ENCODE results near the gene ANKRD12. TPM values are rescaled to one million over a fixed set of nuclear protein-coding genes. Genes with fewer than 3 reads are reported as not detected.

Gene ANKRD12
- total RNA-seq, 2 experiments from 2014 or later, result 37.5 to 40.0 TPM

DNA sequence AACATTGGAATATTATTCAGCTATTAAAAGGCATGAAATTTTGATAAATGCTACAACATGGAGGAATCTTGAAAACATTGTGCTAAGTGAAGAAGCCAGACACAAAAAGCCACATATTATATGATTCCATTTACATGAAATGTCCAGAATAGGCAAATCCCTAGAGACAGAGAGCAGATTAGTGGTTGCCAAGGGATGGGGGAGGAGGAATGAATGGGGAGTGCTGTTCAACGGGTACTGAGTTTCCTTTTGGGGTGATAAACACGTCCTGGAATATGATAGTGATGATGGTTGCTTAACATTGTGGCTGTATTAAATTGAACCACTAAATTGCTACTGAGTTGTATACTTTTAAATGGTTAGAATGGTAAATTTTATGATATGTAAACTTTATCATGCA is 189.1 kb downstream of the ANKRD12 start:
- CTCF ChIA-PET, result interaction anchor here (0.6 kb wide), 1 partner anchor 161 kb away, joined by 3 read pairs; no protein-coding TSS in a partner anchor
- Mint-ChIP-seq H3K9me3 (peaks cover 4% of the 10 kb centered on the region), H3K4me1 (ENCODE audit: low read depth) (no peaks in the 10 kb centered on the region), H3K27me3 (ENCODE audit: low read depth) (peaks cover 6% of the 10 kb centered on the region), H3K27ac (no peak overlapping the region), H3K4me3 (no peak overlapping the region), H3K36me3 (ENCODE audit: low read depth) (no peaks in the 10 kb centered on the region)
- DNase-seq, result no peak
- intact Hi-C loops (cut with micrococcal nuclease), result no loop called here

DNA sequence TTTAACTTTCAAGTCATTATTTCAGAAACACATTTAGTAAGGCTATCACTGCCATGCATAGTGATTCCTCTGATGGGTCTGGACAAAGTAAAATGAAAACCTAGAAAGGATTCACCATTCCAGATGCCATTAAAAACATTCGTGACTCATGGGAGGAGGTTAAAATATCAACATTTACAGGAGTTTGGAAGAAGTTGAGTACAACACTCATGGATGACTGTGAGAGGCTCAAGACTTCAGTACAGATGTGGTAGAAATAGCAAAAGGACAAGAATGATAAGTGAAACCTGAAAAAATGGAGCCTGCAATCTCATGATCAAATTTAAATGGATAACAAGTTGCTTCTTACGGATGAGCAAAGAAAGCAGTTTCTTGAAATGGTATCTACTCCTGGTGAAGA is 192.2 kb downstream of the ANKRD12 start:
- Mint-ChIP-seq H3K36me3 (ENCODE audit: low read depth) (no peaks in the 10 kb centered on the region), H3K4me1 (ENCODE audit: low read depth) (no peaks in the 10 kb centered on the region), H3K27ac (no peak overlapping the region), H3K9me3 (peaks cover 4% of the 10 kb centered on the region), H3K4me3 (no peak overlapping the region), H3K27me3 (ENCODE audit: low read depth) (peaks cover under 1% of the 10 kb centered on the region)
- intact Hi-C loops (cut with micrococcal nuclease), result no loop called here
- CTCF ChIA-PET, result no interaction called here
- no peak for DNase-seq

DNA sequence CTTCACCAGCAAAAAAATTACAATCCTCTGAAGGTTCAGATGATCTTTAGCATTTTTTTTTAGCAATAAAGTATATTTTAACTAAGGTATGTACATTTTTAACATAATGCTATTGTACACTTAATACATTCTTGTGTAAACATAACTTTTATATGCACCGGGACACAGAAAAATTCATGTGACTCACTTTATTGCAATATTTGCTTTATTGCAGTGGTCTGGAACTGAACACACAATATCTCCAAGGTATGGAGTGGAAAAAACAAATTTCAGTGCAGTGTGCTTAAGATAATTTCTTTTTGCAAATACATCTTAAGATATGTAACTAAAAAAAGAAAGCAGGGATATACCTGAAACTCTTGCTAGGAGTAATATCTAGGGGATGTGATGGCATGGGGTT is 192.9 kb downstream of the ANKRD12 start:
- no peak for DNase-seq
- Mint-ChIP-seq H3K4me1 (ENCODE audit: low read depth) (no peaks in the 10 kb centered on the region), H3K4me3 (no peak overlapping the region), H3K9me3 (peaks cover 4% of the 10 kb centered on the region), H3K27ac (no peak overlapping the region), H3K27me3 (ENCODE audit: low read depth) (peaks cover 2% of the 10 kb centered on the region), H3K36me3 (ENCODE audit: low read depth) (no peaks in the 10 kb centered on the region)
- intact Hi-C loops (cut with micrococcal nuclease), result no loop called here
- CTCF ChIA-PET, result no interaction called here

DNA sequence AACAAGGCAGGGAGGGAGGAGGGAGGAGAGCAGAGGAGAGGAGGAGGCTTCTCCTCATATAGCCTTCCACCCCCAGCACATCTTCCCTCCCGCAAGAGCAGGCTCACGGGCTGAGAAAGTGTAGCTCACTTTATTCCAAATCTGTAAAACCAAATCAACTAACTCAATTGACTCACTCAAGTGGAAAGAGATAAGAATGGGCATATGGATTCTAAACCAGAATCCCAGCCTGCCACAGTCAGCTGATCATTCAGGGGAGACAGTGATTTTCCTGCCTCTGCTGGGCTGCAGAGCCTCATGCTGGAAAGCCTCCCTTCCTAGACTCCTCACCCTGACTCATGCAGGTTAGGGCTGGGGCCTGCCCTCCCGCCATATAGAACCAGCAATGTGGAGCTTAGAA is 193.8 kb downstream of the ANKRD12 start:
- Mint-ChIP-seq H3K4me1 (ENCODE audit: low read depth) (peaks cover 3% of the 10 kb centered on the region), H3K36me3 (ENCODE audit: low read depth) (no peaks in the 10 kb centered on the region), H3K27ac (no peak overlapping the region), H3K4me3 (no peak overlapping the region), H3K9me3 (peaks cover 4% of the 10 kb centered on the region), H3K27me3 (ENCODE audit: low read depth) (peaks cover 2% of the 10 kb centered on the region)
- intact Hi-C loops (cut with micrococcal nuclease), result loop anchor here (5.0 kb wide), 1 partner anchor 723 kb away; the partner anchor contains the start of gene RAB12
- no peak for DNase-seq
- CTCF ChIA-PET, result no interaction called here

DNA sequence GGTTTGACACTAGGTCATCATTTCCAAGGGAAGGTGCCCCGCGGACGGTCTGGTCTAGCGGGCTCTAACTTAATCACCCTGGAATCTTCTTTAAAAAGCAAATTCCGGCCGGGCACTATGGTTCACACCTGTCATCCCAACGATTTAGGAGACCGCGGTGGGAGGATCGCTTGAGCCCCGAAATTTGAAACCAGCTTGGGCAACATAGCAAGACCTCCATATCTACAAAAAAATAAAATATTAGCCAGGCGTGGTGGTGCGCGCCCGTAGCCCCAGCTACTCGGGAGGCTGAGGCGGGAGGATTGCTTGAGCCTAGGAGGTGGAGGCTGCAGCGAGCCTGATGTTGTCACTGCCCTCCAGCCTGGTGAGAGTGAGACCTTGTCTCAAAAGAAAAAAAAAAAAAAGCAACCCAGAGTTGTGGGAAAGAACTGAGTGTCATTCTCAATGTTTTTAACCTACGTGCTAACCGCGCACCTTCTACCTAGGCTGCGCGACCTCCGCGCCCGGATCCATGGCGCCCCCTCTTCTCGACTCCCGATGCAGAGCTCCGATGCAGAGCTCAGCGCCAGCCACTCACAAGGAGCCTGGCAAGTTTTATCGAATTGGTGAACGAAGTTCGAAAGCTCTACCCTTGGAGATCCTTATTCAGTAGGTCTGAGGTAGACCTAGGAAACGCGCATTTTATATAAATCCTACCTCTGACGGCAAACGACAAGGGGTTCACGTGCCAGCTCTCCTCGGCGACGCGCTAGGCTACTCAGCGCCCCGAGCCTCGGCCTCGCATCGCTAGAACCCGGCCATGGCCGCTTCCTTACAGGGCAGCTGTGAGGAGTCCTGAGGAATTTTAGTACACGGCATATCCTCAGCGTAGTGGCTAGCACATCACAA is 197.1 kb downstream of the ANKRD12 start:
- peaks cover 13% of the 10 kb centered on the region for H3K4me1 Mint-ChIP-seq (ENCODE audit: low read depth)
- H3K36me3 Mint-ChIP-seq (ENCODE audit: low read depth), result no peaks in the 10 kb centered on the region
- H3K27ac Mint-ChIP-seq, result no peak overlapping the region
- H3K9me3 Mint-ChIP-seq, result peaks cover 1% of the 10 kb centered on the region
- intact Hi-C loops (cut with micrococcal nuclease), result loop anchor here (1.0 to 5.0 kb wide), 13 partner anchors 71 to 726 kb away; partner anchors contain the start of genes ANKRD12, MTCL1, NDUFV2 and RAB12
- peak overlapping the region; percentile 79 for H3K4me3 Mint-ChIP-seq
- CTCF ChIA-PET, result interaction anchor here (0.6 to 2.0 kb wide), 7 partner anchors 23 to 340 kb away, joined by 3 to 7 read pairs (median 4); no protein-coding TSS in a partner anchor
- H3K27me3 Mint-ChIP-seq (ENCODE audit: low read depth), result peaks cover 2% of the 10 kb centered on the region
- no peak for DNase-seq

DNA sequence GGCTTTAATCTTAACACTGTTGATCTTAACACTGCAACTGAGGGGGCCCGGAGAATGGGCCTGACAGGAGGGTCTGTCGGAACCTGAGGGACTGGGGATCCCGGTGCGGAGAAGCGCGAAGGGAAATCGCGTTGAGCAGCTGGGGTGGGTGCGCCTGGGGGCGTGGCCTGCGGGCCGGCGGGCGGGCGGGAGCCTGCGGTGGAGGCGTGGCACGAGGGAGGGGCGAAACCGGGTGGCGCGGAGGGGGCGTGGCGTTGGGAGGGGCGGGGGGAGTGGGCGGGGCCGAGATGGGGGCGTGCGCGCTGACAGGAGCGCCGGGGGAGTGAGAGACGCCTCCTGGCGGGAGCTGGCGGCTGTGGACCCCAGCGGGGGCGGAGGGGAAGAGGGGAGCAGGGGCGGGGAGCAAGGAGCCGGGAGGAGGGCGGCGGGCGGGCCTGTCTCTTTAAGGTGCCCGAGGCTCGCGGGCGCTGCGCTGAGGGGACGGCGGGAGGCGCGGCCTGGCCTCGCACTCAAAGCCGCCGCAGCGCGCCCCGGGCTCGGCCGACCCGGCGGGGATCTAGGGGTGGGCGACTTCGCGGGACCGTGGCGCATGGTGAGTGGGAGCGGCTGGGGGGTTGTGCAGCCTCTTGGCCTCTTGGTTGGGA is 197.9 kb downstream of the ANKRD12 start, which contains the start of gene TWSG1:
Gene TWSG1 (plus strand): TSS at position 445 of the 644 bp plus-strand sequence. CDS start 2,457 bp downstream, outside the sequence.
- Mint-ChIP-seq H3K9me3 (no peaks in the 10 kb centered on the region), H3K27me3 (ENCODE audit: low read depth) (peaks cover 2% of the 10 kb centered on the region), H3K27ac (no peak within 1 kb of the TSS), H3K4me1 (ENCODE audit: low read depth) (peaks cover 13% of the 10 kb centered on the region), H3K4me3 (peak within 1 kb of the TSS; percentile 79), H3K36me3 (ENCODE audit: low read depth) (no peaks in the 10 kb centered on the region)
- intact Hi-C loops (cut with micrococcal nuclease), result loop anchor here (1.0 to 5.0 kb wide), 13 partner anchors 70 to 727 kb away; partner anchors contain the start of genes ANKRD12, MTCL1, NDUFV2 and RAB12
- DNase-seq, result peak; percentile 91
- CTCF ChIA-PET, result interaction anchor here (0.6 to 2.0 kb wide), 5 partner anchors 142 to 416 kb away, joined by 3 to 7 read pairs (median 3); no protein-coding TSS in a partner anchor

DNA sequence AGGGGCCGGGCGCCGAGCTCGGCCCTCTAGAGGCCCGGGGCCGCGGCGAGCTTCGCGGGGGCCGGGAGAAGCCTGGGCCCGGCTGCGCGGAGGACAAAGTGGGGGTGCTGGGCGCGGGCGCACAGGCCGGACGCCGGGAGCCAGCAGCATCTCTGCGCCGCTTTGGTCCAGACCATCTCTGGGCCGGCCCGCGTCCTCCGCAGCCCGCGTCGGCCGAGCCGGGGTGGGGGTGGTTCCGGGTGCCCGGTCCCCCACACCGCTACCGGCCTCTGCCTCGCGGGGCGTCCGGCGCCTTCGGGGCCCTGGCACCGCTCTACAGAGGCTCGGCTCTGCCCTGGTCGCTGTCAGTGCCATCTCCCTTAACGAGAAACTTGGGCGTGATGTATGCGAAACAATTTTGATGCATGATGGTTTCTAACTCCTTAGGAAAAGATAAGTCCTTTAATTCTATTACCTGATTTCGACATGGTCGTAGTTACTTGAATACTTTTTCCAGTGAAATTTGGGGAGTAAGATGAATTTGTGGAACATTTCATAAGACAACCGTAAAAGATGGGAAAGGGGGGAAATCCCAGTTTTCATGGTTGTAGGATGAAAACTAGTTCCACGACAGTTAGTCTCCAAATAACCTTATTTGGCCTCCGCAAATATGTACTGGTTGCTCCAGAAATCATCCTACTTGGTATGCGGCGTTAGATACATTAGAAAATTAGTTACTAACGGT is 198.6 kb downstream of the ANKRD12 start:
- H3K4me1 Mint-ChIP-seq (ENCODE audit: low read depth), result peaks cover 13% of the 10 kb centered on the region
- intact Hi-C loops (cut with micrococcal nuclease), result loop anchor here (1.0 to 5.0 kb wide), 14 partner anchors 70 to 1192 kb away; partner anchors contain the start of genes ANKRD12, MTCL1, NAPG and NDUFV2
- H3K27ac Mint-ChIP-seq, result no peak overlapping the region
- H3K4me3 Mint-ChIP-seq, result peak overlapping the region; percentile 79
- DNase-seq, result peak; percentile 37
- no peaks in the 10 kb centered on the region for H3K36me3 Mint-ChIP-seq (ENCODE audit: low read depth)
- CTCF ChIA-PET, result interaction anchor here (0.6 to 2.0 kb wide), 2 partner anchors 182 to 416 kb away, joined by 3 to 7 read pairs; no protein-coding TSS in a partner anchor
- H3K9me3 Mint-ChIP-seq, result no peaks in the 10 kb centered on the region
- peaks cover 2% of the 10 kb centered on the region for H3K27me3 Mint-ChIP-seq (ENCODE audit: low read depth)

Other genes with a start within 250 kb of the ANKRD12 start
- gene NDUFV2, start 34.1 kb upstream of the ANKRD12 start, total RNA-seq, result 100 to 1,000 TPM; 290 to 303 TPM
- 1 to 10 TPM; 4.9 to 5.6 TPM for gene TWSG1, start 198.0 kb downstream of the ANKRD12 start, total RNA-seq